CD14-positive monocyte (primary cell): ENCODE measurements around the gene DAB2IP. TPM values are rescaled to one million over a fixed set of nuclear protein-coding genes. Genes with fewer than 3 reads are reported as not detected.

Experiments
- DNase-seq, 3 donors: peaks; one replicate each; pipeline ENCODE4 v3.0.0-alpha.2; 2011 to 2022
- H2AFZ ChIP-seq: 2 replicates; pipeline ENCODE4 v1.6.0; 2012; ENCODE audit warnings: mild to moderate bottlenecking, low read depth, low read length, inconsistent platforms; ENCODE audit not compliant: insufficient read depth, poor library complexity, severe bottlenecking
- H3K27ac ChIP-seq, 2 donors: 1 replicate in 1 of 2; 2 replicates in 1 of 2; pipeline ENCODE4 v1.5.1; 2012 to 2013; ENCODE audit warnings: low read length in 2 of 2, control low read depth in 1 of 2, inconsistent platforms in 1 of 2, low read depth in 1 of 2, mild to moderate bottlenecking in 1 of 2
- H3K27me3 ChIP-seq, 2 donors: one replicate each; pipeline versions ENCODE4 v1.6.0 to v1.6.1; 2011 to 2013; ENCODE audit warnings: low read length in 2 of 2; ENCODE audit not compliant: control insufficient read depth in 2 of 2, insufficient read depth in 2 of 2
- H3K36me3 ChIP-seq, 2 donors: replicated peaks in 1 of 2; 1 replicate in 1 of 2; 2 replicates in 1 of 2; pipeline versions ENCODE4 v1.5.1 to v1.6.1; 2012 to 2013; ENCODE audit warnings: low read length in 2 of 2, control low read depth in 1 of 2, inconsistent platforms in 1 of 2, mild to moderate bottlenecking in 1 of 2; ENCODE audit not compliant: insufficient read depth in 2 of 2, control insufficient read depth in 1 of 2
- H3K4me1 ChIP-seq, 2 donors: 1 replicate in 1 of 2; 2 replicates in 1 of 2; pipeline versions ENCODE4 v1.5.1 to v1.6.1; 2012 to 2013; ENCODE audit warnings: low read length in 2 of 2, control low read depth in 1 of 2, inconsistent platforms in 1 of 2, mild to moderate bottlenecking in 1 of 2, moderate library complexity in 1 of 2; ENCODE audit not compliant: insufficient read depth in 2 of 2, control insufficient read depth in 1 of 2
- H3K4me2 ChIP-seq: replicated peaks from 2 replicates; pipeline ENCODE3; 2012; ENCODE audit warnings: low read length, moderate library complexity, mild to moderate bottlenecking; ENCODE audit not compliant: poor library complexity, severe bottlenecking; ENCODE audit errors: extremely low read depth
- H3K4me3 ChIP-seq, 3 experiments: fragments of 200-600 bp in 1 of 3; sonication (generic) in 1 of 3; replicated peaks in 1 of 3; 1 replicate in 2 of 3; 2 replicates in 1 of 3; pipeline ENCODE4 v1.5.1; 2011 to 2013; ENCODE audit warnings: low read length in 3 of 3, mild to moderate bottlenecking in 3 of 3, control low read depth in 2 of 3, low read depth in 2 of 3, inconsistent platforms in 1 of 3, moderate library complexity in 1 of 3
- H3K79me2 ChIP-seq: 2 replicates; pipeline ENCODE4 v1.6.0; 2012; ENCODE audit warnings: mild to moderate bottlenecking, control low read depth, inconsistent platforms, low read length, moderate library complexity; ENCODE audit not compliant: insufficient read depth
- H3K9ac ChIP-seq: 2 replicates; pipeline ENCODE4 v1.6.0; 2017; ENCODE audit warnings: low read length, mild to moderate bottlenecking; ENCODE audit not compliant: insufficient read depth, poor library complexity, severe bottlenecking
- H3K9me3 ChIP-seq, 2 donors: replicated peaks in 1 of 2; 1 replicate in 1 of 2; 2 replicates in 1 of 2; pipeline versions ENCODE4 v1.5.1 to v1.6.1; 2012 to 2013; ENCODE audit warnings: low read length in 2 of 2, control low read depth in 1 of 2; ENCODE audit not compliant: control insufficient read depth in 1 of 2, insufficient read depth in 1 of 2
- H4K20me1 ChIP-seq: 2 replicates; pipeline ENCODE4 v1.6.0; 2012; ENCODE audit warnings: mild to moderate bottlenecking, low read length, control low read depth, moderate library complexity; ENCODE audit not compliant: insufficient read depth
- H3K27ac Mint-ChIP-seq, 7 donors: one replicate each; pipeline ENCODE4 v1.8.0; 2020; ENCODE audit warnings: mild to moderate bottlenecking in 7 of 7, mixed read lengths in 7 of 7, moderate library complexity in 6 of 7, inconsistent platforms in 2 of 7
- H3K27me3 Mint-ChIP-seq, 3 donors: one replicate each; pipeline ENCODE4 v1.8.0; 2021 to 2022; ENCODE audit warnings: low read depth in 3 of 3, mild to moderate bottlenecking in 3 of 3, mixed read lengths in 3 of 3, moderate library complexity in 3 of 3, inconsistent platforms in 1 of 3
- H3K36me3 Mint-ChIP-seq, 2 donors: one replicate each; pipeline ENCODE4 v1.8.0; 2020; ENCODE audit warnings: mixed read lengths in 2 of 2, inconsistent platforms in 1 of 2, mild to moderate bottlenecking in 1 of 2
- H3K4me1 Mint-ChIP-seq: one replicate; pipeline ENCODE4 v1.8.0; 2020; ENCODE audit warnings: mild to moderate bottlenecking, mixed read lengths
- H3K4me3 Mint-ChIP-seq, 2 donors: one replicate each; pipeline ENCODE4 v1.8.0; 2020; ENCODE audit warnings: mild to moderate bottlenecking in 2 of 2, mixed read lengths in 2 of 2, moderate library complexity in 1 of 2
- H3K9me3 Mint-ChIP-seq, 7 donors: one replicate each; pipeline ENCODE4 v1.8.0; 2020 to 2022; ENCODE audit warnings: mixed read lengths in 7 of 7, mild to moderate bottlenecking in 6 of 7, moderate library complexity in 6 of 7, inconsistent platforms in 2 of 7
- CTCF ChIP-seq: fragments of 200-600 bp; IDR thresholded peaks from one replicate; pipeline ENCODE4 v1.8.0; 2022; ENCODE audit warnings: antibody characterized with exemption, mild to moderate bottlenecking
- WGBS: methylation state at CpG from one replicate; pipeline ENCODE4 v1.1.5; 2013; ENCODE audit warnings: missing lambda C conversion rate; ENCODE audit not compliant: insufficient coverage; 5-methylcytosine and 5-hydroxymethylcytosine counted together
- intact Hi-C, 2 donors: fragments of 100-400 bp; cut with micrococcal nuclease; formaldehyde crosslinking; loops; one replicate each; pipeline versions ENCODE4 v1.15.0 to v1.15.1; 2023
- polyA plus RNA-seq, 3 donors: library from polyadenylated mRNA; depleted of rRNA in 1 of 3; unstranded in 2 of 3; stranded (reverse) in 1 of 3; fragments of 300-500 nt in 2 of 3; fragments of >200 nt in 1 of 3; fragmentation: Illumina TruSeq in 2 of 3; gene quantifications; 1 replicate in 2 of 3; 2 replicates in 1 of 3; pipeline ENCODE4 v1.2.3, GENCODE V29; 2012 to 2021

Gene DAB2IP
- polyA plus RNA-seq, 3 donors: 0.13 TPM; not detected in 2

- Mint-ChIP-seq H3K27me3 (peaks cover 5 to 11% (median 10%) of the 10 kb centered on the region in 3 donors), H3K4me3 (no peak overlapping the region), H3K9me3 (peaks cover 0 to 2% (median 0%) of the 10 kb centered on the region in 7 donors), H3K4me1 (peaks cover 4% of the 10 kb centered on the region), H3K27ac (no peak overlapping the region), H3K36me3 (no peaks in the 10 kb centered on the region)
- H3K4me2 ChIP-seq: no peak overlapping the region
- no peaks in the 10 kb centered on the region for H4K20me1 ChIP-seq
- no peaks in the 10 kb centered on the region for H3K36me3 ChIP-seq
- no peak overlapping the region for H3K4me3 ChIP-seq
- DNase-seq: no peak
- H3K27ac ChIP-seq: no peak overlapping the region
- intact Hi-C loops: no loop called here
- H3K9ac ChIP-seq: no peak overlapping the region
- no peaks in the 10 kb centered on the region for H3K79me2 ChIP-seq
- TF ChIP-seq CTCF: no peak
- 81% methylated on average over 5 of the region's 11 CpGs for WGBS
- no peaks in the 10 kb centered on the region for H3K27me3 ChIP-seq
- H3K9me3 ChIP-seq: no peaks in the 10 kb centered on the region
- no peak overlapping the region for H2AFZ ChIP-seq
- no peaks in the 10 kb centered on the region for H3K4me1 ChIP-seq
Measured at GRCh38 chr9:121814594-121814993, 163.2 kb downstream of the DAB2IP start.

GRCh38 chr9:121815084-121815483, 163.7 kb downstream of the DAB2IP start:
- peaks cover 0 to 2% (median 0%) of the 10 kb centered on the region in 7 donors for H3K9me3 Mint-ChIP-seq
- Histone ChIP-seq H3K4me2 (no peak overlapping the region), H3K36me3 (no peaks in the 10 kb centered on the region), H4K20me1 (no peaks in the 10 kb centered on the region), H3K27me3 (no peaks in the 10 kb centered on the region), H2AFZ (no peak overlapping the region), H3K9ac (no peak overlapping the region), H3K9me3 (no peaks in the 10 kb centered on the region), H3K79me2 (no peaks in the 10 kb centered on the region), H3K4me1 (no peaks in the 10 kb centered on the region), H3K4me3 (no peak overlapping the region), H3K27ac (no peak overlapping the region)
- H3K4me3 Mint-ChIP-seq: no peak overlapping the region
- no peak for DNase-seq
- H3K36me3 Mint-ChIP-seq: no peaks in the 10 kb centered on the region
- H3K27me3 Mint-ChIP-seq: peaks cover 5 to 11% (median 10%) of the 10 kb centered on the region in 3 donors
- H3K27ac Mint-ChIP-seq: no peak overlapping the region
- no peak for TF ChIP-seq CTCF
- WGBS: 89% methylated on average over 5 of the region's 6 CpGs
- peaks cover 8% of the 10 kb centered on the region for H3K4me1 Mint-ChIP-seq
- intact Hi-C loops: no loop called here
